HL-60/S4 treated with phorbol 12-myristate 13-acetate at 8.2 ng/mL for 4 days and 3 days (cell line): ENCODE measurements around the gene SLITRK2.

Source experiments
- in situ Hi-C: fragments of 300-500 bp; cut with MboI; formaldehyde crosslinking; loops from 2 replicates; pipeline ENCODE4 v1.15.0; 2022; ENCODE audit warnings: low sequenced_read_pairs

Gene SLITRK2

DNA sequence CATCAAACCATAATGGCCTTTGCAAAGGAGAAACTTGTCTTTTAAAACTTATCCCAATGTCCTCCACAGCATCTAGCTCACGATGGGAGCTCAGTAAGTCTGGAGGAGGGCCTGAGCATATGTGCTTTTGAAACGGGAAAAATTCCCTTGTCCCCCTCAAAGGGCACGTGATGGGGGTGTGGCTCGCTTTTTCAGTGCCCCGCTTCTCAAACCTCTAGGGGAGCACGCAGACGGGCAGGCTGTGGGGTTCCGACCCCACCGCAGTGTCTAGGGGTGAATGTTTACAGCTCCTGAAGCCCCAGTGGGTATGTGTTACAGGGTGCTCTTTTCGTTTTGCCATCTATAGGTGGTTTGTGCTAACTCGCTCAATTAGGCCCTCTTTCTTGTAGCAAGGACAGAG is 31.2 kb downstream of the SLITRK2 start:
- in situ Hi-C loops, result no loop called here

GRCh38 chrX:145853181-145853580 is 35.6 kb downstream of the SLITRK2 start:
- in situ Hi-C loops, result no loop called here

GRCh38 chrX:145856181-145856580 is 38.6 kb downstream of the SLITRK2 start:
- in situ Hi-C loops, result no loop called here

- in situ Hi-C loops, result no loop called here
Measured at GRCh38 chrX:145861818-145862217, 44.2 kb downstream of the SLITRK2 start.

DNA sequence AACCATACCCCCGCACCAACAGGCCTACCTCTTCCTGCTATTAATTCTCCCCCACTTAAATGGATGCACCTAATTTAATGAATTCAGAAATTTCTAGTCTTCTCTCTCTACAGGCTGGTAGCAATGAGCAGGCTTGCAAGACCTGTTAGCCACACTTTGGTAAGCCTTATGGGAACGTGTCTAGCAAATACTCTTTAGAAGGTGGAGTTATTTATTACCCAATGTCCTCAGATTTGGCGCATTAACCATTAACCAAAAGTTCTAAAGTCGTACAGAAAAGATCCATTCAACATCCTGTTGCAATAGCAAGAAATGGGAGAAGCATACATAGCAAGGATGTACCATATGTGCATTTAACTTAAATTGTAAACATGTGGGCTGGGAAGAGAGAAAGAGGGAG is 47.5 kb downstream of the SLITRK2 start:
- in situ Hi-C loops, result no loop called here
